ENCODE results near the gene RFPL1.
"Not testable (repeated sequence)": the region's sequence is repeated elsewhere in the genome, so short reads cannot be mapped to it uniquely, and the experiment has no call there.

The RFPL1 gene

DNA sequence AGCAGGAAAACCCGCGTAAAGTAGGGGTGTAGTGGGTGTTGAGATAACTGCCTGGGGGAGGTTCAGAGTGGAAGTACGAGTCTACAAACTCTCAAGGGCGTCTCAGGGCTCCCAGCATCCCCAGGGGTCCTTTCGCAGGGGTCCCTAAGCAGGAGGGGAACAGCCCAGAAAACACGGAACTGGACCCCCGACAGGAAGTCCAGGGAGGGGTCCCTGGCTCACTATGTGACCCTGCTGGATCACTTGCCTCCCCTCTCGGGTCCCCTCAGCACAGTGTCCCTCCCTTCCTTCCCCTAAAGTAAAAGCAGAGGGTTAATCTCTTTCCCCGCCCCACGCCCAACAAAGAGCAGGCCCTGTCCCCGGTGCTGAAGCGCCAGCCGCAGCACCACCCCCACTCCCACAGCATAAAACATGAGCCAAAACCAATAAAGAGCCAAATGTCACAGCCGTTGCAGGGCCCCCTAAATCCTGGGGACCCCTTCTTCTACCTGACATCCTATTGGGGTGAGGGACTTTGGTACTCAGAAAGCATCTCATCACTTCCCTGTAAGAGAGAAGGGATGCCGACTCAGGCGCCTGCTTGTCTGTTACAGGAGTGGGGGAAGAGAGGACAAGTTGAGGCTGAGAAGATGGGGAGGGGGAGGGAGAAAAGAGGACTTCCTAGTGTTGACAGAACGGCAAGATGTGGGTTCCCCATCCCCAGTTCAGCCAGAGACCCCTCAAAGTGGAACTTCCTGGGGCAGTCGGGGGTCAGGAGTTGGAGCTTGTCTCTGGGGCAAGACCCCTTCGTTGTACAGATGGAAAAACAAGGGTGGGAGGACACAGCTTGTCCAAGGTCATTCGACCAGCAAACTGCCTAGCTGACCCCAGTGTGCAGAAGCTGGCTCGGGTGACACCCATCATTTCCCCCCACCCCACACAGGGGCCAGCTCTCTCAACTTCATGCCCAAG, 40.2 kb downstream of the RFPL1 start:
- no peak for DNase-seq (ENCODE audit: low read depth, low spot score)

GRCh38 chr22:29479417-29480261, 41.3 kb downstream of the RFPL1 start, which contains the start of gene NEFH:
NEFH (plus strand) TSS chr22:29480218; CDS start chr22:29480263, 45 bp downstream.
- no peak for DNase-seq (ENCODE audit: low read depth, low spot score)

GRCh38 chr22:29480262-29480511, 41.8 kb downstream of the RFPL1 start:
- no peak for DNase-seq (ENCODE audit: low read depth, low spot score)

DNA sequence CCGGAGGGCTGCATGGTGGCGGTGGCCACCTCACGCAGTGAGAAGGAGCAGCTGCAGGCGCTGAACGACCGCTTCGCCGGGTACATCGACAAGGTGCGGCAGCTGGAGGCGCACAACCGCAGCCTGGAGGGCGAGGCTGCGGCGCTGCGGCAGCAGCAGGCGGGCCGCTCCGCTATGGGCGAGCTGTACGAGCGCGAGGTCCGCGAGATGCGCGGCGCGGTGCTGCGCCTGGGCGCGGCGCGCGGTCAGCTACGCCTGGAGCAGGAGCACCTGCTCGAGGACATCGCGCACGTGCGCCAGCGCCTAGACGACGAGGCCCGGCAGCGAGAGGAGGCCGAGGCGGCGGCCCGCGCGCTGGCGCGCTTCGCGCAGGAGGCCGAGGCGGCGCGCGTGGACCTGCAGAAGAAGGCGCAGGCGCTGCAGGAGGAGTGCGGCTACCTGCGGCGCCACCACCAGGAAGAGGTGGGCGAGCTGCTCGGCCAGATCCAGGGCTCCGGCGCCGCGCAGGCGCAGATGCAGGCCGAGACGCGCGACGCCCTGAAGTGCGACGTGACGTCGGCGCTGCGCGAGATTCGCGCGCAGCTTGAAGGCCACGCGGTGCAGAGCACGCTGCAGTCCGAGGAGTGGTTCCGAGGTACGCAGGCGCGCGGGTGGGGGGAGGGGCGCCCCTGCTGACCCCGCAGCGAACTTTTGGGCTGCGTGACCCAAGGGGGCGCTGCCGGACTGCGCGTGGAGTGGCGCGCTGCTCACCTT, 42.3 kb downstream of the RFPL1 start:
- no peak for DNase-seq (ENCODE audit: low read depth, low spot score)

DNA sequence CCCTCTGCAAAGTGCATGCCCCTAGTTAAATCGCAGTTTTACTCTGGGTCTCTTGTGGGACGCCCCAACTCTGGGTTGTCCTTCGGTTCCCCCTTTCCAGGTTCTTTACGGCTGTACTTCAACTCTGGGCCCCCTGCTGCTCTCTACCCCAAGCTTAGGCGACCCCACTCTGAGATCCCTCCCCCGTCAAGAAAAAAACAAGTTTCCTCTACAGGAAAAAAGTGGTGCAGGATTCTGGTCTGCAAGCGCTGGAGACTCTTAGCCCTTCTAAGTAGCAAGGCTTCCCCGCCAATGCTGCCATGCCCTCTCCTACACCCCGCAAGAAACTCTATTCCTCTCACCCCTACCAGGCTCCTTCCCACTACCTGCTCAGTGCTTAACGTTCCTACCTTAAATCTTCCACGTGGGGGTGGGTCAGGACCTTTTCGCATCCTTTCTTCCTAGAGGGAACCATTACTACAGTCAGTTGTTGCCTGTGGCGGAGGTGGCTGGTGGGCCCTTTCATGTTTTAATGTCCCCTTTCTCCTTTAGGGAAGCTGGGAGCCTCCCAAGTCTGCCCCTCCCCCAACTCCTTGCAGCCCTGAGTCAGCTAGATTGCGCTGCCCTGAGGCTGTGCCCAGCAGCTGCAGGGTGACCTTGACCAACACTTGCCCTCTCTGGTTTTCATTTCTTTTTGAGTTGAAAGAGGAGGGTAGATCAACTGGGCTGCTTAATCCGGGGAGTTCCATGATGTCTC, 43.0 kb downstream of the RFPL1 start:
- no peak for DNase-seq (ENCODE audit: low read depth, low spot score)

GRCh38 chr22:29482253-29482652, 43.9 kb downstream of the RFPL1 start:
- DNase-seq (ENCODE audit: low read depth, low spot score), result no peak

DNA sequence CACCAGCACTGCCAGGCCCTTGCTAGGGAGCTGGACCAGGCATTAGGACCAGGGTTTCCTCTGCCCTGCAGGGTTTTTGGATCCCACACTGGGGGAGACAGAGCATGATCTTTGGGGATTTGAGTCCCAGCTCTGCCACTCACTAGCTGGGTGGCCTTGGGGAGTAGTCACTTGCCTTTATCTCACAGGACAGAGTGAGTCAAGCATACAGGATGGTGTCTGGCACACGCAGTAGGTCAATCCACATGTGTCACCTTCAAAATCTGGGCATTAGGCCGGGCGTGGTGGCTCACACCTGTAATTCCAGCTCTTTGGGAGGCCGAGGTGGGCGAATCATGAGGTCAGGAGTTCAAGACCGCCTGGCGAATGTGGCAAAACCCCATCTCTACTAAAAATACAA, 44.3 kb downstream of the RFPL1 start:
- DNase-seq (ENCODE audit: low read depth, low spot score), result no peak

DNA sequence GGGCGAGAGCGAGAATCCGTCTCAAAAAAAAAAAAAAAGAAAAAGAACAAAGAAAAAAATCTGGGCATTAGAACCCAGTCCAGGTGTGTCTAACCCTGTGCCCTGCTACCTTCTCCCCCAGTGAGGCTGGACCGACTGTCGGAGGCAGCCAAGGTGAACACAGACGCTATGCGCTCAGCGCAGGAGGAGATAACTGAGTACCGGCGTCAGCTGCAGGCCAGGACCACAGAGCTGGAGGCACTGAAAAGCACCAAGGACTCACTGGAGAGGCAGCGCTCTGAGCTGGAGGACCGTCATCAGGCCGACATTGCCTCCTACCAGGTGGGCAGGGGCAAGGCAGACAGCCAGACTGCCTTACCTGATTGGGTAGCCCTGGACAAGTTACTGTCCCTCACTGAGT, 44.9 kb downstream of the RFPL1 start:
- no peak for DNase-seq (ENCODE audit: low read depth, low spot score)

DNA sequence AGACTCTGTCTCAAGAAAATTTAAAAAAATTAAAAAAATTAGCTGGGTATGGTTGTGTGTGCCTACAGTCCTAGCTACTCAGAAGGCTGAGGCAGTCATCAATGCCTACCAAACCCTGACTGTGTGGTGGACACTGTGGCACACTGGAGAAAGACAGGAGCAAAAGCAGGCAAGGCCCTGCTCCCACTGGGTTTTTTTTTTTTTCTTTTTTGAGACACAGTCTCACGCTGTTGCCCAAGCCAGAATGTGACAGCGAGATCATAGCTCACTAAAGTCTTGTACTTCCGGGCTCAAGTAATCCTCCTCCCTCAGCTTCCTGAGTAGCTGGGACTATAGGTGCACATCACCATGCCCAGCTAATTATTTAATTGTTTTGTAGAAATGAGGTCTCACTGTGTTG, 46.3 kb downstream of the RFPL1 start:
- DNase-seq (ENCODE audit: low read depth, low spot score), result no peak

DNA sequence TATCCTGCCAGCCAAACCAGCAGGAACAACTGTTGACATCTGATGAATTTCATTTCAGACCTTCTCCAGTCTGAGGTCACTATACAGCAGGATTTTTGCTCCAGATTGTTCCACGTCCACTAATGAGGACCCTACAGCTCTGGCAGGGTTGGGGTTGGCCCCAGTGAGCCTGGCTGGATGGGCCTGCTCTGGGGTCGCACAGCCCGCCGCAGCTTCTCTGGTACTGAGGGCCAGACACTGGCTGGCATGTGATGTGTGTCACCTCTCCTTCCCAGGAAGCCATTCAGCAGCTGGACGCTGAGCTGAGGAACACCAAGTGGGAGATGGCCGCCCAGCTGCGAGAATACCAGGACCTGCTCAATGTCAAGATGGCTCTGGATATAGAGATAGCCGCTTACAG, 47.1 kb downstream of the RFPL1 start:
- no peak for DNase-seq (ENCODE audit: low read depth, low spot score)

DNA sequence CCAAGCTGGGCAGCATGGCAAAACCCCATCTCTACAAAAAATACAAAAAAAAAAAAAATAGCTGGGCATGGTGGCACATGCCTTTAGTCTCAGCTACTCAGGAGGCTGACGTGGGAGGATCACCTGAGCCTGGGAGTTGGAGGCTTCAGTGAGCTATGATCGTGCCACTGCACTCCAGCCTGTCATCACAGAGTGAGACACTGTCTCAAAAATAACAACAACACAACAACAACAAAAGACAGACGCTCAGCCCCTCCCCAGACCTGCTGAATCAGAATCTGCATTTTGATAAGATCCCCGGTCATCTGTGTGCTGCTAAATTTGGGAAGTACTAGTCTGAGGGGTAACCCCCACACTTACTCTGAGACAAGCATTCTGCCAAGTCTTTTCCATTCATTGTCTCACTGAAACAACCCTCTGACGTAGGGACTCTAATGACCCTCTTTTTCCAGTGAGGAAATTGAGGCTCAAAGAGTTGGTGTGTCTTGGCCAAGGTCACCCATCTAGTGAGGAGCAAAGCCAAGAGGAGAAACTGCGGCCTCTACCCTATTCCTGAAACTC, 49.1 kb downstream of the RFPL1 start:
- DNase-seq (ENCODE audit: low read depth, low spot score), result no peak

GRCh38 chr22:29489127-29489780, 50.9 kb downstream of the RFPL1 start:
- DNase-seq (ENCODE audit: low read depth, low spot score), result not testable (repeated sequence)

GRCh38 chr22:29491012-29491411, 52.6 kb downstream of the RFPL1 start:
- no peak for DNase-seq (ENCODE audit: low read depth, low spot score)
